NCI-H2081 (cell line): Measurements from ENCODE around the gene HEXIM1.
A peak's percentile ranks its signal among the peaks of the same experiment; 100 is the strongest.

Source experiments
- DNase-seq, 2 experiments: peaks; one replicate each; lab custom pipeline; 2025; lab: John Stamatoyannopoulos, UW

The HEXIM1 gene

GRCh38 chr17:45148183-45149036, at the start of gene HEXIM1:
HEXIM1 (plus strand) TSS chr17:45148475; CDS start chr17:45149191, 716 bp downstream.
- DNase-seq, result peak; percentile 100

- DNase-seq, result peak; percentile 82
Measured at GRCh38 chr17:45098869-45099616, 49.2 kb upstream of the HEXIM1 start.

- no peak for DNase-seq
Measured at GRCh38 chr17:45101546-45101882, 46.8 kb upstream of the HEXIM1 start.

GRCh38 chr17:45101883-45102811, 46.1 kb upstream of the HEXIM1 start:
- no peak for DNase-seq

GRCh38 chr17:45102856-45103255, 45.4 kb upstream of the HEXIM1 start:
- no peak for DNase-seq

GRCh38 chr17:45103269-45103795, 44.9 kb upstream of the HEXIM1 start:
- no peak for DNase-seq

GRCh38 chr17:45104029-45104428, 44.2 kb upstream of the HEXIM1 start:
- no peak for DNase-seq

- DNase-seq, result no peak
Measured at GRCh38 chr17:45104497-45104896, 43.8 kb upstream of the HEXIM1 start.

- no peak for DNase-seq
Measured at GRCh38 chr17:45104907-45105624, 43.2 kb upstream of the HEXIM1 start.

- no peak for DNase-seq
Measured at GRCh38 chr17:45106096-45106495, 42.2 kb upstream of the HEXIM1 start.

GRCh38 chr17:45106582-45106981, 41.7 kb upstream of the HEXIM1 start:
- DNase-seq, result no peak

- no peak for DNase-seq
Measured at GRCh38 chr17:45107293-45108010, 40.8 kb upstream of the HEXIM1 start.

GRCh38 chr17:45108051-45108450, 40.2 kb upstream of the HEXIM1 start:
- no peak for DNase-seq

GRCh38 chr17:45108595-45109521, 39.4 kb upstream of the HEXIM1 start:
- no peak for DNase-seq

- no peak for DNase-seq
Measured at GRCh38 chr17:45110676-45111611, 37.3 kb upstream of the HEXIM1 start.

- no peak for DNase-seq
Measured at GRCh38 chr17:45111850-45112249, 36.4 kb upstream of the HEXIM1 start.

GRCh38 chr17:45112559-45113423, 35.5 kb upstream of the HEXIM1 start:
- no peak for DNase-seq

GRCh38 chr17:45113424-45113754, 34.9 kb upstream of the HEXIM1 start:
- DNase-seq, result no peak
